ENCODE data around the gene SMC3.
"Not testable (repeated sequence)": the region's sequence is repeated elsewhere in the genome, so short reads cannot be mapped to it uniquely, and the experiment has no call there.

SMC3 gene

GRCh38 chr10:110567201-110568054 is at the start of gene SMC3:
TSS of gene SMC3 (plus strand) at chr10:110567695. CDS start at chr10:110567817, 122 bp downstream.
- DNase-seq (ENCODE audit: low read depth): peak; percentile 82

- no peak for DNase-seq (ENCODE audit: low read depth)
Observed at GRCh38 chr10:110522365-110522988, 45.0 kb upstream of the SMC3 start.

- DNase-seq (ENCODE audit: low read depth): no peak
Observed at GRCh38 chr10:110523736-110524135, 43.8 kb upstream of the SMC3 start.

- DNase-seq (ENCODE audit: low read depth): no peak
Observed at GRCh38 chr10:110524179-110524858, 43.2 kb upstream of the SMC3 start.

- DNase-seq (ENCODE audit: low read depth): no peak
Observed at GRCh38 chr10:110524859-110525232, 42.6 kb upstream of the SMC3 start.

GRCh38 chr10:110525349-110526260 is 41.9 kb upstream of the SMC3 start:
- no peak for DNase-seq (ENCODE audit: low read depth)

GRCh38 chr10:110527731-110528171 is 39.7 kb upstream of the SMC3 start:
- DNase-seq (ENCODE audit: low read depth): no peak

GRCh38 chr10:110528224-110528996 is 39.1 kb upstream of the SMC3 start:
- no peak for DNase-seq (ENCODE audit: low read depth)

- not testable (repeated sequence) for DNase-seq (ENCODE audit: low read depth)
Observed at GRCh38 chr10:110528997-110529524, 38.4 kb upstream of the SMC3 start.

- peak; percentile 19 for DNase-seq (ENCODE audit: low read depth)
Observed at GRCh38 chr10:110529596-110530011, 37.9 kb upstream of the SMC3 start.

GRCh38 chr10:110530131-110530831 is 37.2 kb upstream of the SMC3 start:
- DNase-seq (ENCODE audit: low read depth): no peak

- DNase-seq (ENCODE audit: low read depth): no peak
Observed at GRCh38 chr10:110531687-110532086, 35.8 kb upstream of the SMC3 start.

GRCh38 chr10:110532628-110533027 is 34.9 kb upstream of the SMC3 start:
- DNase-seq (ENCODE audit: low read depth): not testable (repeated sequence)

GRCh38 chr10:110533149-110533548 is 34.3 kb upstream of the SMC3 start:
- DNase-seq (ENCODE audit: low read depth): no peak

- no peak for DNase-seq (ENCODE audit: low read depth)
Observed at GRCh38 chr10:110534571-110534970, 32.9 kb upstream of the SMC3 start.

- DNase-seq (ENCODE audit: low read depth): peak; percentile 63
Observed at GRCh38 chr10:110535958-110536891, 31.3 kb upstream of the SMC3 start.

- DNase-seq (ENCODE audit: low read depth): no peak
Observed at GRCh38 chr10:110539091-110539490, 28.4 kb upstream of the SMC3 start.

- no peak for DNase-seq (ENCODE audit: low read depth)
Observed at GRCh38 chr10:110540031-110540430, 27.5 kb upstream of the SMC3 start.

Data from stimulated activated CD8-positive, alpha-beta memory T cell treated with anti-CD3 and anti-CD28 coated beads, Interleukin-12 subunit alpha, Interleukin-12 subunit beta, amount 100 ng/mL, for 4 hours (primary cell).